Cerebellar cortex (tissue), 1 donor: ENCODE data around the gene CATSPER1.

Experiments
- DNase-seq: peaks from one replicate; pipeline ENCODE4 v3.0.0-alpha.2; 2015; ENCODE audit warnings: low spot score

Gene CATSPER1

GRCh38 chr11:65968600-65969482, 57.4 kb downstream of the CATSPER1 start:
- DNase-seq = no peak

DNA sequence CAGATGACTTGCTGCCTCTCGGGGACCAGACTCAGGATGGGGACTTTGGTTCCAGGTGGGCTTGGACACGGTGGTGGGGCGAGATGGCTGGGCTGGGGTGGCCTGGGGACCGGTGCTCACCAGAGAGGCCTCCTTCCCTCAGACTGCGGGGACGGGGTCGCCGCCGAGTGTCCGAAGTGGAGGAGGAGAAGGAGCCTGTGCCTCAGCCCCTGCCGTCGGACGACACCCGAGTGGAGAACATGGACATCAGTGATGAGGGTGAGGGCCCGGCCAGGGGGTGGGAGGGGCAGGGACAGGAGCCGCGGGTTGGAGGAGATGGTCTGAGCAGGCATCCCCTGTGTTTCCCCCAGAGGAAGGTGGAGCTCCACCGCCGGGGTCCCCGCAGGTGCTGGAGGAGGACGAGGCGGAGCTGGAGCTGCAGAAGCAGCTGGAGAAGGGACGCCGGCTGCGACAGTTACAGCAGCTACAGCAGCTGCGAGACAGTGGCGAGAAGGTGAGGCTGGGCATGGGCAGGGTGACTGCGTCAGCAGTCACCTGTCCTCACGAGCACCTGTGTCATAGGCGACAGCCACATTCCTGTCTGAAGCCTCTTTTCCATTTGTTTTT, 58.8 kb downstream of the CATSPER1 start:
- DNase-seq = no peak
